Neuronal stem cell (in vitro differentiated cells): ENCODE data around the gene ZNF549. TPM values are rescaled to one million over a fixed set of nuclear protein-coding genes. Genes with fewer than 3 reads are reported as not detected.
A peak's percentile ranks its signal among the peaks of the same experiment; 100 is the strongest.
"Not testable (repeated sequence)": the region's sequence is repeated elsewhere in the genome, so short reads cannot be mapped to it uniquely, and the experiment has no call there.

ENCODE experiments used
- DNase-seq: peaks from one replicate; pipeline ENCODE4 v3.0.0-alpha.2; 2013; ENCODE audit warnings: low spot score
- H2AFZ ChIP-seq: one replicate; pipeline ENCODE4 v1.6.1; 2013; ENCODE audit warnings: mild to moderate bottlenecking, low read length, inconsistent platforms
- H2AK5ac ChIP-seq: 2 replicates; pipeline ENCODE4 v1.6.1; 2013; ENCODE audit warnings: low read depth, mild to moderate bottlenecking, inconsistent platforms, low read length, moderate library complexity, mixed read lengths
- H2BK120ac ChIP-seq: 2 replicates; pipeline ENCODE4 v1.6.1; 2013; ENCODE audit warnings: low read depth, mild to moderate bottlenecking, inconsistent platforms, low read length, moderate library complexity, mixed read lengths
- H2BK12ac ChIP-seq: one replicate; pipeline ENCODE4 v1.6.1; 2013; ENCODE audit warnings: low read length, inconsistent platforms
- H2BK15ac ChIP-seq: 2 replicates; pipeline ENCODE4 v1.6.1; 2013; ENCODE audit warnings: mild to moderate bottlenecking, low read length, inconsistent platforms, mixed read lengths
- H2BK5ac ChIP-seq: one replicate; pipeline ENCODE4 v1.6.1; 2013; ENCODE audit warnings: inconsistent platforms, mild to moderate bottlenecking, low read length, moderate library complexity
- H3K14ac ChIP-seq: one replicate; pipeline ENCODE4 v1.6.1; 2013; ENCODE audit warnings: low read length, inconsistent platforms
- H3K18ac ChIP-seq: 2 replicates; pipeline ENCODE4 v1.6.1; 2013; ENCODE audit warnings: low read length, inconsistent platforms
- H3K23ac ChIP-seq: 2 replicates; pipeline ENCODE4 v1.6.1; 2013; ENCODE audit warnings: low read depth, mild to moderate bottlenecking, mixed read lengths, low read length, inconsistent platforms; ENCODE audit not compliant: poor library complexity
- H3K27ac ChIP-seq: replicated peaks from 3 replicates; pipeline ENCODE4 v1.5.1; 2013; ENCODE audit warnings: low read length, inconsistent platforms
- H3K27me3 ChIP-seq, 3 experiments: 2 replicates each; pipeline ENCODE4 v1.6.1; 2013; ENCODE audit warnings: low read length in 3 of 3, mild to moderate bottlenecking in 2 of 3, inconsistent platforms in 1 of 3, low read depth in 1 of 3, mixed read lengths in 1 of 3, moderate library complexity in 1 of 3; ENCODE audit not compliant: control insufficient read depth in 3 of 3, insufficient read depth in 3 of 3
- H3K36me3 ChIP-seq, 2 donors: replicated peaks in 1 of 2; 2 replicates each; pipeline ENCODE4 v1.6.1; 2013; ENCODE audit warnings: low read length in 2 of 2; ENCODE audit not compliant: control insufficient read depth in 2 of 2, insufficient read depth in 2 of 2
- H3K4ac ChIP-seq: 2 replicates; pipeline ENCODE4 v1.6.1; 2013; ENCODE audit warnings: inconsistent platforms, mild to moderate bottlenecking, low read length, moderate library complexity
- H3K4me1 ChIP-seq, 2 donors: 1 replicate in 1 of 2; 2 replicates in 1 of 2; pipeline ENCODE4 v1.6.1; 2013; ENCODE audit warnings: low read length in 2 of 2, low read depth in 1 of 2; ENCODE audit not compliant: control insufficient read depth in 2 of 2, insufficient read depth in 1 of 2
- H3K4me2 ChIP-seq: one replicate; pipeline ENCODE4 v1.6.1; 2013; ENCODE audit warnings: mild to moderate bottlenecking, low read length, inconsistent platforms; ENCODE audit not compliant: insufficient read depth, poor library complexity, severe bottlenecking
- H3K4me3 ChIP-seq, 2 donors: 2 replicates each; pipeline ENCODE4 v1.5.1; 2013; ENCODE audit warnings: low read length in 2 of 2, mild to moderate bottlenecking in 2 of 2, inconsistent platforms in 1 of 2, moderate library complexity in 1 of 2
- H3K79me1 ChIP-seq: one replicate; pipeline ENCODE4 v1.6.1; 2013; ENCODE audit warnings: low read depth, mild to moderate bottlenecking, inconsistent platforms, low read length, moderate library complexity
- H3K9ac ChIP-seq: one replicate; pipeline ENCODE4 v1.6.1; 2013; ENCODE audit warnings: mild to moderate bottlenecking, low read depth, low read length, inconsistent platforms; ENCODE audit not compliant: poor library complexity
- H3K9me3 ChIP-seq, 2 donors: replicated peaks in 1 of 2; 2 replicates each; pipeline versions ENCODE3 to v1.6.1; 2013; ENCODE audit warnings: low read length in 2 of 2, mild to moderate bottlenecking in 2 of 2, inconsistent platforms in 1 of 2, low read depth in 1 of 2, mixed read lengths in 1 of 2, moderate library complexity in 1 of 2; ENCODE audit not compliant: control insufficient read depth in 2 of 2, insufficient read depth in 1 of 2
- H4K8ac ChIP-seq: one replicate; pipeline ENCODE4 v1.6.1; 2013; ENCODE audit warnings: low read depth, mild to moderate bottlenecking, inconsistent platforms, low read length, moderate library complexity
- H4K91ac ChIP-seq: one replicate; pipeline ENCODE4 v1.6.1; 2013; ENCODE audit warnings: low read length, low read depth, mild to moderate bottlenecking, inconsistent platforms; ENCODE audit not compliant: poor library complexity
- WGBS, 2 donors: extraction: QIAGEN DNeasy Blood & Tissue Kit; methylation state at CpG; one replicate each; pipeline ENCODE4 v1.1.7; 2013; ENCODE audit warnings: missing lambda C conversion rate in 2 of 2, mixed read lengths in 1 of 2; ENCODE audit not compliant: insufficient read length in 2 of 2, insufficient replicate concordance in 1 of 2; ENCODE audit errors: extremely low coverage in 2 of 2; 5-methylcytosine and 5-hydroxymethylcytosine counted together
- polyA plus RNA-seq, 2 experiments: library from polyadenylated mRNA; stranded (reverse); fragments of 200-250 nt; gene quantifications; one replicate each; pipeline ENCODE4 v1.2.3, GENCODE V29; 2013

ZNF549 gene
- polyA plus RNA-seq (2013, experiment 1 of 2), result 4.0 TPM
- polyA plus RNA-seq (2013, experiment 2 of 2), result 4.0 TPM

DNA sequence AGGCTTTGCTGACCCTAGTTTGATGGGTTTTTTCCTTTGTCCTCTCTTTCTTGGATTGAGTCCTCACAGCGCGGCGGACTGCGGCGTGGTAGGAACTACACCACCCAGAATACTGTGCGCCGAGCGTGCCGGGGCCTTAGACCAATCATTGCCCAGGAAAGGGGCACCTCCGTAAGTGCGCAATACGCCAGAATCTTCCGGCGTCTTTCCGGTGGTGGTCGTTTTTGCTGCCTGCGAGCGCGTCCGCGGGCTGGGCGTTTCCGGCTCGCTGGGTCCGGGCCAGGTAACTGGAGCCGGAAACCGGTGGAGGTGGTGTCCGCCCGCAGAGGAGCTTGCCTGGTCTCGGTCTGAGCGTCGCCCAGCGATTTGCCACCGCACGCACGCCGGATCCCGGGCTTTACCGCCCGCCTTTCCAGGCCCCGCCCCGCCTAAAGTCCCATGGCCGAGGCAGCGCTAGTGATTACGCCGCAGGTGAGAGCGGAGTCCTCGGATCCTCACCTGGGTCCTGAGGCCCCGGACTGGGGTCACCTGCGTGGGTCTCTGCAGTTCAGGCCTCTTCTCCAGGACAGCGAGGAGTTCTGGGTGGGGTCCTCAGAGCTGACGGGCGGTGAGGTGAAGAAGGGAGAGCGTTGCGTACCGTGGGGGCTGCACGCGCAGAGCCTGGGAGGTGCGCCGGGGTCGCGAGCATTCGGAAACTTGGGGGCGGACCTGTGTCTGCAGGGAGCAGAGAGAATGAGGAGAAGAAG lies at the start of gene ZNF549:
Gene ZNF549 (plus strand): TSS at position 221 of the 746 bp plus-strand sequence. CDS start 218 bp downstream, at position 439.
- no peak within 1 kb of the TSS for H2BK15ac ChIP-seq
- H2BK120ac ChIP-seq, result no peak within 1 kb of the TSS
- WGBS, 2 donors, result no CpG with 5 or more reads among the region's 64 CpGs
- no peak within 1 kb of the TSS for H2AK5ac ChIP-seq
- H2BK5ac ChIP-seq, result peak within 1 kb of the TSS; percentile 0
- peak; percentile 84 for DNase-seq
- no peaks in the 10 kb centered on the region for H3K27me3 ChIP-seq
- peaks cover 3 to 25% of the 10 kb centered on the region in 2 donors for H3K36me3 ChIP-seq
- H3K9ac ChIP-seq, result peak within 1 kb of the TSS; percentile 96
- no peak within 1 kb of the TSS for H2BK12ac ChIP-seq
- peaks cover 0 to 5% of the 10 kb centered on the region in 2 donors for H3K4me1 ChIP-seq
- no peak within 1 kb of the TSS for H4K91ac ChIP-seq
- H3K79me1 ChIP-seq, result peaks cover 4% of the 10 kb centered on the region
- peak within 1 kb of the TSS; percentile 93 for H3K18ac ChIP-seq
- no peak within 1 kb of the TSS for H3K4ac ChIP-seq
- H3K4me2 ChIP-seq, result peak within 1 kb of the TSS; percentile 80
- peak within 1 kb of the TSS; percentile 71 for H3K27ac ChIP-seq
- peak within 1 kb of the TSS; percentile 73 for H3K14ac ChIP-seq
- peak within 1 kb of the TSS; percentile 83 to 99 for H3K4me3 ChIP-seq
- no peak within 1 kb of the TSS for H4K8ac ChIP-seq
- peak within 1 kb of the TSS; percentile 97 for H2AFZ ChIP-seq
- peaks cover 3 to 26% of the 10 kb centered on the region in 2 donors for H3K9me3 ChIP-seq
- no peak within 1 kb of the TSS for H3K23ac ChIP-seq

DNA sequence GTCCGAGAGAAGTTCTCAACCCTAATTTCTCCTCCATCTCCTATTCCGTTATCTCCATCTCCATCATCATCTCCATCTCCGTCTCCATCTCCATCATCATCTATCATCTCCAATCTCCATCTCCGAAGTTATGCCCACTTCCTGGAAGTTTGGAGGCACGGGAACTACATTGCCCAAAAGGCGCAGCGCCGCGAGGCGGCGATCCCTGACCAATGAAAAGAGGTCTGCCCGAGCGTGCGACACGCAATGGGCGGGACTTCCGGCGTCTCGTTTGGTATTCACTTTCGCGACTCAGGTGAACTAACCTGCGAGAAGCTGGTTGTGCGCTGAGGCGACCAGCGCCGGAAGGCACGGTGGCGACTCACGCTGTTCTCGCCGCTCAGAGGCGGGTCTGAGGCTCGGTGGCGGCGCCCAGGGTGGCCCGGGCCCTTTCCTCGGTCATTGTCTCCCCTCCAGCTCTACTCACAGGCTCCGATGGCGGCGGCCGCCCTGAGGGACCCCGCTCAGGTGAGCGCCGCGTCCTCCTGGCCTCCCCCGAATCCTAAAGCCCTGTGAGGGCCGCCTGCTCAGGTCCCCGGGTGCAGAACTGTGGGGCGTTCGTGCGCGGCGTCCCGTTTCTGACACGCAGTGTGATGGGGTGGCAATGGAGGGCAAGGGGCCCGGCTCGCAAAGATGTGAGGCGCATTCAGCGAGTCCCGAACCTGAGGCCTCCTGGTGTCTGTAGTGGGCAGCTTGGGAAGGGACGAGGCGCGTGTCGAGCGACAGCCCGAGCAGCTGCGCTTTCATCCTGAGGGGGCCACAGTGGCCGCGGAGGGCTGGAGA lies 39.5 kb upstream of the ZNF549 start, which contains the start of gene ZNF419:
Gene ZNF419 (plus strand): TSS at position 274 of the 822 bp plus-strand sequence. CDS start 201 bp downstream, at position 475.
- H3K4me2 ChIP-seq, result peak within 1 kb of the TSS; percentile 56
- H2BK12ac ChIP-seq, H3K14ac ChIP-seq, H2BK120ac ChIP-seq, H3K4ac ChIP-seq, H4K8ac ChIP-seq, H2BK5ac ChIP-seq, H3K79me1 ChIP-seq, H3K27ac ChIP-seq, H4K91ac ChIP-seq, H2BK15ac ChIP-seq, H2AK5ac ChIP-seq, H3K4me1 ChIP-seq, H3K27me3 ChIP-seq: not testable (repeated sequence)
- peak within 1 kb of the TSS; percentile 88 to 98 for H3K4me3 ChIP-seq
- WGBS, 2 donors, result no CpG with 5 or more reads among the region's 69 CpGs
- peaks cover 14 to 32% of the 10 kb centered on the region in 2 donors for H3K36me3 ChIP-seq
- peaks cover 10 to 16% of the 10 kb centered on the region in 2 donors for H3K9me3 ChIP-seq
- H2AFZ ChIP-seq, result peak within 1 kb of the TSS; percentile 94
- H3K23ac ChIP-seq, result peak within 1 kb of the TSS; percentile 98
- peak within 1 kb of the TSS; percentile 85 for H3K9ac ChIP-seq
- H3K18ac ChIP-seq, result peak within 1 kb of the TSS; percentile 86
- DNase-seq, result peak; percentile 79

DNA sequence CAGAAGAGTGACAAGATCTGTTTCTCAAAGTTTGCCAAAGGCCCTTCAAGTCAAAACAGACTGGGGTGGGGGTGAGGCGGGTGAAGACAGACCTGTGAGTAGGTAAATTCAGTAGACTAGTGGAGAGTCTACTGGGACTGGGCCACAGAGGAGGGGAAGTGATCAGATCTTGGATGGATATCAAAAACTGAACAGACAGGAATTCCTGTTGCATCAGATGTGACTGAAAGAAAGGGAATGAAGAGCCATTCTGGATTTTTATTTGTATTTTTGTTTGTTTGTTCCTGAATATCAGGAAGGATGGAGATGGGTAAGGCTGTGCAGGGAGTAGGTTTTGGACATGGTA lies 38.9 kb upstream of the ZNF549 start:
- H3K4me2 ChIP-seq, H3K4ac ChIP-seq, H3K18ac ChIP-seq, H4K8ac ChIP-seq, H3K9ac ChIP-seq, H3K23ac ChIP-seq, H2AK5ac ChIP-seq, H3K27ac ChIP-seq, H3K27me3 ChIP-seq, H2BK15ac ChIP-seq, H3K79me1 ChIP-seq, H4K91ac ChIP-seq, H2AFZ ChIP-seq, H2BK12ac ChIP-seq, H3K4me1 ChIP-seq, DNase-seq, H2BK5ac ChIP-seq, H3K14ac ChIP-seq, H2BK120ac ChIP-seq: not testable (repeated sequence)
- H3K9me3 ChIP-seq, result peaks cover 10 to 22% of the 10 kb centered on the region in 2 donors
- WGBS, 2 donors, result no CpG with 5 or more reads among the region's 1 CpG
- H3K36me3 ChIP-seq, result peaks cover 16 to 38% of the 10 kb centered on the region in 2 donors
- peak overlapping the region in 1 of 2 donors; percentile 50 for H3K4me3 ChIP-seq

DNA sequence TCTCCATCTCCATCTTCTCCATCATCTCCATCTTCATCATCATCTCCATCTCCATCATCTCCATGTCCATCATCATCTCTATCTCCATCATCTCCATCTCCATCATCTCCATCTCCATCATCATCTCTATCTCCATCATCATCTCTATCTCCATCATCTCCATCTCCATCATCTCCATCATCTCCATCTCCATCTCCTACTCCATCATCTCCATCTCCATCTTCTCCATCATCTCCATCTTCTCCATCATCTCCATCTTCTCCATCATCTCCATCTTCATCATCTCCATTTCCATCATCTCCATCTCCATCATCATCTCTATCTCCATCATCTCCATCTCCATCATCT lies 27.9 kb upstream of the ZNF549 start:
- H2BK5ac ChIP-seq, result not testable (repeated sequence)

More for the DNA sequence above, 27.9 kb upstream of the ZNF549 start:
- not testable (repeated sequence) for H2BK120ac ChIP-seq, H3K18ac ChIP-seq, DNase-seq, H3K27ac ChIP-seq, H2BK15ac ChIP-seq, H4K8ac ChIP-seq, H4K91ac ChIP-seq, H3K14ac ChIP-seq, H3K79me1 ChIP-seq, H2AK5ac ChIP-seq, H3K9ac ChIP-seq, H2BK12ac ChIP-seq, H3K4me1 ChIP-seq, H3K27me3 ChIP-seq, H3K4ac ChIP-seq, H3K4me2 ChIP-seq, H3K23ac ChIP-seq
- peaks cover 5 to 32% of the 10 kb centered on the region in 2 donors for H3K36me3 ChIP-seq
- H3K4me3 ChIP-seq, result peak overlapping the region in 1 of 2 donors; percentile 78
- peak overlapping the region; percentile 93 for H2AFZ ChIP-seq
- peaks cover under 1 to 43% of the 10 kb centered on the region in 2 donors for H3K9me3 ChIP-seq
